H9 (cell line): ENCODE data around the gene PIK3R4. TPM values are rescaled to one million over a fixed set of nuclear protein-coding genes. Genes with fewer than 3 reads are reported as not detected.

Experiments used
- DNase-seq: peaks from one replicate; pipeline ENCODE4 v3.0.0-alpha.2; 2017
- H2AFZ ChIP-seq: one replicate; pipeline ENCODE4 v1.6.1; 2013; ENCODE audit warnings: mild to moderate bottlenecking, low read length, control low read depth, moderate library complexity
- H2AK5ac ChIP-seq: 2 replicates; pipeline ENCODE4 v1.6.1; 2013; ENCODE audit warnings: low read length, control low read depth, mixed read lengths; ENCODE audit not compliant: insufficient read length
- H2BK120ac ChIP-seq: one replicate; pipeline ENCODE4 v1.6.1; 2013; ENCODE audit warnings: low read depth, mild to moderate bottlenecking, low read length, control low read depth, inconsistent platforms; ENCODE audit not compliant: poor library complexity, severe bottlenecking
- H2BK12ac ChIP-seq: 2 replicates; pipeline ENCODE4 v1.6.1; 2013; ENCODE audit warnings: low read length, control low read depth, mixed read lengths, low read depth; ENCODE audit not compliant: insufficient read length
- H2BK15ac ChIP-seq: 2 replicates; pipeline ENCODE4 v1.6.1; 2013; ENCODE audit warnings: low read depth, low read length, control low read depth
- H2BK20ac ChIP-seq: one replicate; pipeline ENCODE4 v1.6.1; 2013; ENCODE audit warnings: low read depth, mild to moderate bottlenecking, low read length, control low read depth, inconsistent platforms; ENCODE audit not compliant: poor library complexity, severe bottlenecking
- H2BK5ac ChIP-seq: 2 replicates; pipeline ENCODE4 v1.6.1; 2013; ENCODE audit warnings: low read length, control low read depth, mixed read lengths; ENCODE audit not compliant: insufficient read length
- H3K14ac ChIP-seq: 2 replicates; pipeline ENCODE4 v1.6.1; 2013; ENCODE audit warnings: low read length, control low read depth; ENCODE audit not compliant: insufficient read depth
- H3K18ac ChIP-seq: 2 replicates; pipeline ENCODE4 v1.6.1; 2013; ENCODE audit warnings: low read depth, mild to moderate bottlenecking, mixed read lengths, low read length, control low read depth; ENCODE audit not compliant: insufficient read length
- H3K23ac ChIP-seq: 2 replicates; pipeline ENCODE4 v1.6.1; 2013; ENCODE audit warnings: low read length, control low read depth, mixed read lengths, low read depth; ENCODE audit not compliant: insufficient read length
- H3K23me2 ChIP-seq: 2 replicates; pipeline ENCODE4 v1.6.1; 2013; ENCODE audit warnings: low read depth, mild to moderate bottlenecking, mixed read lengths, low read length, control low read depth; ENCODE audit not compliant: insufficient read length, poor library complexity, severe bottlenecking
- H3K27ac ChIP-seq: 2 replicates; pipeline ENCODE4 v1.5.1; 2013; ENCODE audit warnings: low read length, control low read depth, mixed read lengths, low read depth; ENCODE audit not compliant: insufficient read length
- H3K27me3 ChIP-seq: 2 replicates; pipeline ENCODE4 v1.6.1; 2013; ENCODE audit warnings: low read length, control low read depth, inconsistent platforms; ENCODE audit not compliant: insufficient read depth
- H3K4ac ChIP-seq: 2 replicates; pipeline ENCODE4 v1.6.1; 2013; ENCODE audit warnings: low read depth, mild to moderate bottlenecking, control low read depth, inconsistent platforms, low read length, moderate library complexity
- H3K4me1 ChIP-seq: 2 replicates; pipeline ENCODE4 v1.6.1; 2013; ENCODE audit warnings: low read length, control low read depth, inconsistent platforms; ENCODE audit not compliant: insufficient read depth
- H3K4me2 ChIP-seq: 2 replicates; pipeline ENCODE4 v1.6.1; 2013; ENCODE audit warnings: low read length, control low read depth, mixed read lengths; ENCODE audit not compliant: insufficient read length, insufficient read depth
- H3K56ac ChIP-seq: 2 replicates; pipeline ENCODE4 v1.6.1; 2013; ENCODE audit warnings: low read depth, mild to moderate bottlenecking, mixed read lengths, low read length, control low read depth; ENCODE audit not compliant: insufficient read length
- H3K79me1 ChIP-seq: 2 replicates; pipeline ENCODE4 v1.6.1; 2013; ENCODE audit warnings: low read depth, mild to moderate bottlenecking, moderate library complexity, low read length, control low read depth, inconsistent platforms; ENCODE audit not compliant: insufficient read depth, poor library complexity, severe bottlenecking
- H3K79me2 ChIP-seq: 2 replicates; pipeline ENCODE4 v1.6.1; 2013; ENCODE audit warnings: low read length, control low read depth, inconsistent platforms; ENCODE audit not compliant: insufficient read depth
- H3K9ac ChIP-seq: 2 replicates; pipeline ENCODE4 v1.6.1; 2013; ENCODE audit warnings: low read length, control low read depth, mixed read lengths; ENCODE audit not compliant: insufficient read length; ENCODE audit errors: extremely low read depth
- H3K9me3 ChIP-seq: one replicate; pipeline ENCODE4 v1.6.1; 2013; ENCODE audit warnings: low read depth, low read length, inconsistent platforms; ENCODE audit not compliant: control insufficient read depth
- H3T11ph ChIP-seq: one replicate; pipeline ENCODE4 v1.6.1; 2013; ENCODE audit warnings: mild to moderate bottlenecking, low read length, control low read depth, inconsistent platforms
- H4K20me1 ChIP-seq: one replicate; pipeline ENCODE4 v1.6.1; 2013; ENCODE audit not compliant: control insufficient read depth, insufficient read length, insufficient read depth
- H4K5ac ChIP-seq: 2 replicates; pipeline ENCODE4 v1.6.1; 2013; ENCODE audit warnings: low read depth, mild to moderate bottlenecking, mixed read lengths, low read length, control low read depth; ENCODE audit not compliant: insufficient read length
- H4K8ac ChIP-seq: replicated peaks from 2 replicates; pipeline ENCODE4 v1.6.1; 2013; ENCODE audit warnings: low read length, control low read depth, mixed read lengths, low read depth; ENCODE audit not compliant: insufficient read length
- H4K91ac ChIP-seq: 2 replicates; pipeline ENCODE4 v1.6.1; 2013; ENCODE audit warnings: low read depth, mild to moderate bottlenecking, moderate library complexity, mixed read lengths, low read length, control low read depth; ENCODE audit not compliant: insufficient read length
- H3K27ac Mint-ChIP-seq, 3 experiments: 2 replicates in 2 of 3; 3 replicates in 1 of 3; pipeline ENCODE4 v1.8.0; 2020 to 2021; ENCODE audit warnings: mixed read lengths in 3 of 3, mild to moderate bottlenecking in 1 of 3, moderate library complexity in 1 of 3
- H3K27me3 Mint-ChIP-seq: 2 replicates; pipeline ENCODE4 v1.8.0; 2021; ENCODE audit warnings: low read depth, mild to moderate bottlenecking, moderate library complexity, mixed read lengths
- H3K36me3 Mint-ChIP-seq, 3 experiments: 2 replicates in 2 of 3; 3 replicates in 1 of 3; pipeline ENCODE4 v1.8.0; 2020 to 2021; ENCODE audit warnings: low read depth in 3 of 3, mixed read lengths in 3 of 3; ENCODE audit not compliant: insufficient read depth in 1 of 3
- H3K4me1 Mint-ChIP-seq, 2 experiments: 2 replicates each; pipeline ENCODE4 v1.8.0; 2020; ENCODE audit warnings: mixed read lengths in 2 of 2
- H3K4me3 Mint-ChIP-seq, 2 experiments: 2 replicates in 1 of 2; 3 replicates in 1 of 2; pipeline ENCODE4 v1.8.0; 2020 to 2021; ENCODE audit warnings: mild to moderate bottlenecking in 2 of 2, mixed read lengths in 2 of 2, moderate library complexity in 1 of 2
- H3K9me3 Mint-ChIP-seq, 2 experiments: 2 replicates in 1 of 2; 3 replicates in 1 of 2; pipeline ENCODE4 v1.8.0; 2020; ENCODE audit warnings: mild to moderate bottlenecking in 2 of 2, mixed read lengths in 2 of 2, moderate library complexity in 1 of 2
- total RNA-seq: library from RNA; stranded (reverse); gene quantifications from 2 replicates; pipeline ENCODE4 v1.2.1, GENCODE V29; 2021
- TF ChIP-seq, protein P1 (sequence below): fragments of 200-600 bp; sonication (generic); conservative IDR thresholded peaks from 3 replicates; pipeline ENCODE4 v1.8.0; 2021; ENCODE audit warnings: antibody characterized with exemption, mild to moderate bottlenecking

Gene PIK3R4
- total RNA-seq, 1 experiment from 2014 or later: 28.6 TPM

DNA sequence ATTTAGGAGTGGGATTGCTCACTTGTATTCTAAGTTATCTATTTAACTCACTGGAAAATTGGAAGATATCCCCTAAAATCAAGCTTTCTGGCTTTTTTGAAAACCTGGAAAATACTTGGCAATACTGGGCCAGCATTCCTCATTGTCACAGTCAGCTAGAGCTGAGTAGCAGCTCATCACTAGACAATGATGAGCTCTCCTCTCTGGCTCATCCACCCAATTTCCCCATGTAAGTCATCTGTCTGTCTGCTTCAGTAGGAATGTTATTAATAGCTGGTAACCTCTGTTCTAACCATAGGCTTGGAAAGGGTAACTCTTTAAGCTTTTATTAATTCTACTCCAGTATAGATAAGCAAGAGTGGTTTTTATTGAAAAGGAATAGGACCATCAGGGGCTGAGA lies 39.7 kb upstream of the PIK3R4 start:
- Histone ChIP-seq H4K8ac (no peak overlapping the region), H2BK120ac (no peak overlapping the region), H2BK12ac (no peak overlapping the region), H4K5ac (no peak overlapping the region), H3K4me1 (no peaks in the 10 kb centered on the region), H3K56ac (no peak overlapping the region), H2BK15ac (no peak overlapping the region), H3K79me2 (no peaks in the 10 kb centered on the region), H3K23me2 (no peaks in the 10 kb centered on the region), H3K27me3 (no peaks in the 10 kb centered on the region), H3K9me3 (no peaks in the 10 kb centered on the region), H3K18ac (no peak overlapping the region), H3K9ac (no peak overlapping the region), H2BK5ac (no peak overlapping the region), H3K79me1 (no peaks in the 10 kb centered on the region), H4K91ac (no peak overlapping the region), H3T11ph (no peak overlapping the region), H3K23ac (no peak overlapping the region), H3K14ac (no peak overlapping the region), H3K27ac (no peak overlapping the region), H3K4me2 (no peak overlapping the region), H2AFZ (no peak overlapping the region), H2AK5ac (no peak overlapping the region), H4K20me1 (no peaks in the 10 kb centered on the region), H3K4ac (no peak overlapping the region), H2BK20ac (no peak overlapping the region)
- no peak overlapping the region for H3K27ac Mint-ChIP-seq
- H3K36me3 Mint-ChIP-seq: no peaks in the 10 kb centered on the region
- H3K27me3 Mint-ChIP-seq: no peaks in the 10 kb centered on the region
- no peaks in the 10 kb centered on the region for H3K9me3 Mint-ChIP-seq
- no peak for DNase-seq
- TF ChIP-seq, protein P1, sequence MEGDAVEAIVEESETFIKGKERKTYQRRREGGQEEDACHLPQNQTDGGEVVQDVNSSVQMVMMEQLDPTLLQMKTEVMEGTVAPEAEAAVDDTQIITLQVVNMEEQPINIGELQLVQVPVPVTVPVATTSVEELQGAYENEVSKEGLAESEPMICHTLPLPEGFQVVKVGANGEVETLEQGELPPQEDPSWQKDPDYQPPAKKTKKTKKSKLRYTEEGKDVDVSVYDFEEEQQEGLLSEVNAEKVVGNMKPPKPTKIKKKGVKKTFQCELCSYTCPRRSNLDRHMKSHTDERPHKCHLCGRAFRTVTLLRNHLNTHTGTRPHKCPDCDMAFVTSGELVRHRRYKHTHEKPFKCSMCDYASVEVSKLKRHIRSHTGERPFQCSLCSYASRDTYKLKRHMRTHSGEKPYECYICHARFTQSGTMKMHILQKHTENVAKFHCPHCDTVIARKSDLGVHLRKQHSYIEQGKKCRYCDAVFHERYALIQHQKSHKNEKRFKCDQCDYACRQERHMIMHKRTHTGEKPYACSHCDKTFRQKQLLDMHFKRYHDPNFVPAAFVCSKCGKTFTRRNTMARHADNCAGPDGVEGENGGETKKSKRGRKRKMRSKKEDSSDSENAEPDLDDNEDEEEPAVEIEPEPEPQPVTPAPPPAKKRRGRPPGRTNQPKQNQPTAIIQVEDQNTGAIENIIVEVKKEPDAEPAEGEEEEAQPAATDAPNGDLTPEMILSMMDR: no peak
- no peak overlapping the region for H3K4me3 Mint-ChIP-seq
- H3K4me1 Mint-ChIP-seq: peaks cover 3% of the 10 kb centered on the region in 2 experiments; a peak in 3 of 4 replicates
